GM19099 (cell line): ENCODE data around the gene RGS8.

ENCODE experiments used
- POLR2A ChIP-seq: IDR thresholded peaks from 3 replicates; pipeline ENCODE4 v1.6.1; 2011; ENCODE audit warnings: low read depth; ENCODE audit not compliant: insufficient read length; ENCODE audit errors: extremely low read depth

Gene RGS8

GRCh38 chr1:182682406-182682805 is 2.0 kb downstream of the RGS8 start:
- TF ChIP-seq POLR2A: no peak

DNA sequence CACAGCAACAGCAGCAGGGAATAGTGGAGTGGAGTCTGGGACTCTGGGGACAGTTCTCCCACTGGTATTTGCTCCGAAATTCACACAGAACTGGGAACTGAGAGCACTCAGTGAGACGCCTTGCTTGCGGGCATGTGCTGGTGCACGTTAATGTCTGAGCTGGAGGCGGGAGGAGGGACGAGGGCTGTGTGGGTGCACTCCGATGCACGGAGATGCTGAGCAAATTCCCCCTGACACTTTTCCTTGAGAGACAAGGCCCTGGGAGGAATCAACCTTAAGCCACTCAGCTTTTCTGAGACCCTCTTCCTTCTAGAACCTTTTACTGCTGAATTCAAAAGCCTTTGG is 2.8 kb downstream of the RGS8 start:
- TF ChIP-seq POLR2A: no peak

GRCh38 chr1:182680901-182681567 is 3.4 kb downstream of the RGS8 start:
- no peak for TF ChIP-seq POLR2A

DNA sequence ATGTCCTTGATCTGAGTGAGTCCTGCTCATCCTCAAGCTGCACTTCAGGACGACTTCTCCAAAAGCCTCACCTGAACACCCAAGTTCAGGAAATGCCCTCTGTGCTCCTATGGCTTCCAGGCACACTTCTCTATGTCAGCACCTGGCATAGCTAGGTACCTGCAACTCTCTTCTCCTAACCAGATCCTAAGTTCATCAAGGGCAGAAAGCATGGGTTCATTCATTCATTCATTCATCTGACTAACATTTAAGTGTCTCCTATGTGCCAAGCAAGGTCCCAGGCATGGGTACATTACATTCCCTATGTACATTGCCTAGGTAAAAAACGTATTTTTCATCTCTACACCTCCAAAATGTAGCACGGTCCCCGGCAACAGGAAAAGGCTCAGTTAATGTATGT is 4.0 kb downstream of the RGS8 start:
- TF ChIP-seq POLR2A: no peak

GRCh38 chr1:182679684-182680083 is 4.7 kb downstream of the RGS8 start:
- TF ChIP-seq POLR2A: no peak

- TF ChIP-seq POLR2A: no peak
Measured at GRCh38 chr1:182677397-182678098, 6.8 kb downstream of the RGS8 start.

- TF ChIP-seq POLR2A: no peak
Measured at GRCh38 chr1:182676274-182676673, 8.1 kb downstream of the RGS8 start.

- TF ChIP-seq POLR2A: no peak
Measured at GRCh38 chr1:182674346-182675246, 9.8 kb downstream of the RGS8 start.

- no peak for TF ChIP-seq POLR2A
Measured at GRCh38 chr1:182672487-182672836, 11.9 kb downstream of the RGS8 start.

GRCh38 chr1:182671750-182672486 is 12.5 kb downstream of the RGS8 start:
- no peak for TF ChIP-seq POLR2A

DNA sequence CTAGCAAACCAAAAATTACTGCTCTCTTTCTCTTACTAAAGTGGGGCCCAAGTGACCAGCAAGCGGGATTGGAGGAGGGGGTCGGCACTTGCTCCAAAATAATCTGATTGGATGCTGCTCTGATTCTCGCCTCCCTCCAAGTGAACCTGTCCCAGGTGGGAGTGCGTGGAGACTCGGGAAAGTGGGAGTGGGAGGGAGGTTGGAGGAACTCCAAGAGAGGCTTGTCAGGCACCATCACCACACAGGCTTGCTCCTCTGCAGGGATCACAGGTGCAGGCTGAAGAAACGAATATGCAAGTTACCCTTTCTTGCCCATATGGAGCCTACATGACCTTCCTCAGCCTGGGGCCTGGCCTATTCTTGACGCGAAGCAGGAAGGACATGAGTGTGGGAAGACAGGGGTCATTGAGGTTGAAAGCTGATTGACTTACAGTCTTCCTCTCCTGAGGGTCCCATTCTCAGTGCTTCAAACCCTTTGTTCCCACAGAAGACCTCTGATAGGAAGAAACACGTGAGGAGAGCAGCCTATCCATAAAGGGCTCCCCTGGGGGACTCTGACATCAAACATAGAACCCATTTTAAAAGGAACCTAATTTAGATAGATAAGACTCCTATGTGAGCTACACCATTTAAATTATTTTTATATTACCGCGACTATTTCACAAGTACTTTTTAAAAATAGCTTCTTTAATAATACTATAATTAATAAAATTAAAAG is 14.2 kb downstream of the RGS8 start:
- TF ChIP-seq POLR2A: no peak

DNA sequence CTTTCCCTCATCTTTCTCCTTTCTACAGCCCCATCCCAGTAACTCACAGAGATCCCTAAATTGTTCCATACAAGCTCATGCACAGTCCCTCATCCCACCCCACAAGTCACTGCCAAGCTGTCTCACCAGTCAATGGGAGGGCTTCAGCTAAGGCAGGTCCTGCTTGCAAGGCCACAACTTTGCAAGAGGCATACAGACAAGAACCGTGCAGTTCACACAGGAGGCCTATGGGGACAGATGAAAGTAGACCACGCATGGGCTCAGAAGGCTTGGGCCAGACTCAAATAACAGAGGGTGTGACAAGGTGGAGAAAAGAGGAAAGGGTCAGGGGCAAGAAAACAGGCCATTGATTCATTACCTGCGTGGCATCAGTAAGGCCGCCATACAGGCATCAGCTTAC is 15.1 kb downstream of the RGS8 start:
- no peak for TF ChIP-seq POLR2A

DNA sequence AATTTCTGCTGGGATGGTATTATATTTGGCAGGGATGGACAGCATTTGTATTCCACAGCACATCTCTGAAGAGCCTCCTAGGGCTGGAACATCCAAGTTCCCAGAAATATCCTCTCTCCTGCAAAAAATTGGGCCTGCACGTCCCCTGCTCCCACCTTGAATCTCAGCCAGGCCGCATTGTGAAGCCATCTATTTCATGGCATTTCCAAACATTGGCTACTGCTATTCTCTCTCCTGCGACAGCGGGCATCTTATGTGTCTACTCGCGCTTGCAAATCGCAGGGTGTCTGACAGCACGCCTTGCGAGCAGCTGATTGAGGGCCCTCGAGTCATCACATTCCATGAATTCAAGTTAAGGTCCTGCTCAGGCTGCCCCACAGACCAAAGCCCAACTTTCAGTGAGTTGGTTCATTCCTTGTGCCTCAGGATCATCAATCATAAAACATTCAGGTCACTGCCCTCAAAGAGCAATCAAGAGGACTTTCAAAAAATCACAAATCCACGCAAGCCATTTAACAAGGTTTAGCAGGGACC is 15.8 kb downstream of the RGS8 start:
- TF ChIP-seq POLR2A: no peak

DNA sequence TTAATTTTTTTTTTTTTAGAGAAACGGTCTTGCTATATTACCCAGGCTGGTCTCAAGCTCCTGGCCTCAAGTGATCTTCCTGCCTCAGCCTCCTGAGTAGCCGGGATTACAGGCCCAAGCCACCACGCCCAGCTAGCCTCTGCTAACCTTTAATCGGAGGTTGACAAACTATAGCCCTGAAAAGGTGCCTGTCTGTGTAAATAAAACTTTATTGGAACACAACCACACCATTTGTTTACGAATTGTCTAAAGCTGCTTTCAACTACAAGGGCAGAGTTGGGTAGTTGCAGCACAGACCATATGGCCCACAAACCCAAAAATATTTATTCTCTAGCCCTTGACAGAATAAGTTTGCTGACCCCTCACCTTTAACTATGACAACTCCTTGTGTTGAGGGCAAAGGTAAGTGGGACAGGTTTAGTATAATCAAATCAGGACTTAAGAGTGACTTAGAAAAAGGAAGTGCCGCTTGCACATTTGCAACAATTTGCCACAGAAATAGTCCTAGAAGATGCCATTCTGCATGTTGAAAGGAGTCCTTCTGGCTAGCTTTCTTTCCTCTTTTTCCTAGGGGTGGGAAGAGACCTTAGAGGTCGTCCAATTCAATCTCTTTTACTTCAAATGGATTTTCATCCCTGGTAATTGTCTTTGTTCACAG is 16.4 kb downstream of the RGS8 start:
- no peak for TF ChIP-seq POLR2A
